Chondrocyte (in vitro differentiated cells): Measurements from ENCODE around the gene ART5. TPM values are rescaled to one million over a fixed set of nuclear protein-coding genes. Genes with fewer than 3 reads are reported as not detected.

ENCODE experiments used
- DNase-seq: peaks from one replicate; pipeline ENCODE4 v3.0.0; 2021; ENCODE audit warnings: mixed read lengths, low spot score
- H3K27ac Mint-ChIP-seq: one replicate; pipeline ENCODE4 v1.8.0; 2021; ENCODE audit warnings: mild to moderate bottlenecking, moderate library complexity, mixed read lengths; ENCODE audit not compliant: unreplicated experiment
- H3K27me3 Mint-ChIP-seq: 2 replicates; pipeline ENCODE4 v1.8.0; 2021; ENCODE audit warnings: low read depth, mixed read lengths
- H3K36me3 Mint-ChIP-seq: 2 replicates; pipeline ENCODE4 v1.8.0; 2021; ENCODE audit warnings: low read depth, mixed read lengths
- H3K4me1 Mint-ChIP-seq: 2 replicates; pipeline ENCODE4 v1.8.0; 2021; ENCODE audit warnings: low read depth, mild to moderate bottlenecking, mixed read lengths
- H3K4me3 Mint-ChIP-seq: one replicate; pipeline ENCODE4 v1.8.0; 2021; ENCODE audit warnings: mild to moderate bottlenecking, moderate library complexity, mixed read lengths; ENCODE audit not compliant: unreplicated experiment
- H3K9me3 Mint-ChIP-seq: 2 replicates; pipeline ENCODE4 v1.8.0; 2021; ENCODE audit warnings: low read depth, mixed read lengths
- CTCF ChIP-seq: fragments of 200-600 bp; sonication (generic); IDR thresholded peaks from 2 replicates; pipeline ENCODE4 v1.5.0; 2021; ENCODE audit warnings: antibody characterized with exemption, mild to moderate bottlenecking, moderate library complexity
- total RNA-seq: library from RNA; stranded (reverse); gene quantifications from 3 replicates; pipeline ENCODE4 v1.2.1, GENCODE V29; 2021

Gene ART5
- total RNA-seq, 1 donor from 2014 or later = 0.67 TPM

- peak; percentile 42 for DNase-seq
- Mint-ChIP-seq H3K9me3 (no peaks in the 10 kb centered on the region), H3K4me1 (peaks cover 9% of the 10 kb centered on the region)
Observed at GRCh38 chr11:3617990-3618389, 23.8 kb downstream of the ART5 start.

GRCh38 chr11:3616721-3617460 lies 24.9 kb downstream of the ART5 start:
- peak; percentile 85 for DNase-seq
- Mint-ChIP-seq H3K9me3 (peaks cover 3% of the 10 kb centered on the region), H3K4me3 (no peak overlapping the region), H3K36me3 (no peaks in the 10 kb centered on the region), H3K4me1 (peaks cover 9% of the 10 kb centered on the region), H3K27me3 (no peaks in the 10 kb centered on the region), H3K27ac (no peak overlapping the region)
- no peak for TF ChIP-seq CTCF

More at GRCh38 chr11:3617990-3618389, 23.8 kb downstream of the ART5 start:
- Mint-ChIP-seq H3K4me3 (no peak overlapping the region), H3K36me3 (no peaks in the 10 kb centered on the region), H3K27ac (no peak overlapping the region), H3K27me3 (no peaks in the 10 kb centered on the region)
- TF ChIP-seq CTCF = no peak

DNA sequence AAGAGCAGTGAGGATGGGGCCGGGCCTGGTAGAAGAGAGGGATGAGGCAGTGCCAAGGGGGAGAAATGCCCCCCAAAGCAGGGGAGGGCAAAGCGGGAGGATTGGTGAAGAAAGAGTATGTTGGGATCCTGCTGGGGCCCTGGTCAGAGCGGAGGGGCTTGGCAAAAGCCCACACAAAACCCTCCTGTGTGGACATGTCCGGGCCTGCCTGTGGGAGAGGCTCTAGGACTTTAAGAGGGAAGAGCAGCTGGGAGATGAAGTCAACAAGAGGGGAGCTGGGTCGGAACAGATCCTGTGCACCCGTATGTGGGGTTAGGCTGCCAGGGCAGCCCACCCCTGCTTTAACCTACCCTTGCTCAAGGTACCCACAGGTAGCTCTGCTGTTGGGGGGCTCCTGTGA lies 25.8 kb downstream of the ART5 start:
- Mint-ChIP-seq H3K27me3 (no peaks in the 10 kb centered on the region), H3K36me3 (no peaks in the 10 kb centered on the region), H3K4me1 (peaks cover 9% of the 10 kb centered on the region), H3K27ac (no peak overlapping the region), H3K9me3 (peaks cover 4% of the 10 kb centered on the region), H3K4me3 (no peak overlapping the region)
- peak; percentile 59 for DNase-seq
- TF ChIP-seq CTCF = no peak

GRCh38 chr11:3614742-3615171 lies 27.0 kb downstream of the ART5 start:
- peak; percentile 46 for DNase-seq
- Mint-ChIP-seq H3K27me3 (no peaks in the 10 kb centered on the region), H3K36me3 (no peaks in the 10 kb centered on the region), H3K4me1 (peaks cover 9% of the 10 kb centered on the region), H3K4me3 (no peak overlapping the region), H3K27ac (no peak overlapping the region), H3K9me3 (peaks cover 4% of the 10 kb centered on the region)
- no peak for TF ChIP-seq CTCF

DNA sequence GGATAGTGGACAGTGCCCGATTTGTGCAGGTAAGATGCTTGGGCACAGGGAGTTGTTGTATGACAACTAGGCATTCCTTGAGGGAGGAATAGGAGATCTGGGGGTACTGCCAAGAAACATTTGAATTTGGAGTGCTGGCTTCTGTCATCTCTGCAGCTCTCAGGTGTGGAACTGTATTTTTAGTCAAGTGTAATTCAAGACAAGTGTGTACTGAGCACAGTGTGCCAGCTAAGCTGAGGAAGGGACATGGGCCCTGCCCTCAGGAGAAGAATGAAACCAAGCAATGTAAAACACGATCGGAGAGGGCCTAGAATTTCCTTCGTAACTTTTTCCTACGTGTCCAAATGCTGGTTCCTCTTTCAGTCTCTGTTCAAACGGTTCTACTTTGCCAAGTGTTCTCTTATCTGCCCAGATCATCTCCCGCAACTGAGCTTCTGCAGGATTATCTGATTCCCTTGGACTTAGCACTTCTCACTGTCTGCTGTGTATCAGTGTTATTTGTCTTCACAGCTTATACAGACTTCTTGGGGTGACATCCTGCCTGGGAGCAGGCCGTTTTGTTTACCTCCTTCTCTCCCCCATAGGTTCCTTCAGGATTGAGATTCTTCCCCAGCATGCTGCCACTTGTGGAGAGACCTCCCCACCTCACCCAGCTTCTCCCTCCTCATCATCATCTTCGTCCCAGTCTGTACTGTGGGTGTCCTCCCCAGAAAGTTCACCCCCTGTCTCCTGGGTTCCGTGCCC lies 27.6 kb downstream of the ART5 start:
- H3K4me3 Mint-ChIP-seq = no peak overlapping the region
- no peaks in the 10 kb centered on the region for H3K27me3 Mint-ChIP-seq
- TF ChIP-seq CTCF = no peak
- no peaks in the 10 kb centered on the region for H3K36me3 Mint-ChIP-seq
- H3K9me3 Mint-ChIP-seq = peaks cover 4% of the 10 kb centered on the region
- H3K4me1 Mint-ChIP-seq = peaks cover 9% of the 10 kb centered on the region
- DNase-seq = no peak
- H3K27ac Mint-ChIP-seq = no peak overlapping the region
